GM19240 (cell line): ENCODE data around the gene EXD3.
"Not testable (repeated sequence)": the region's sequence is repeated elsewhere in the genome, so short reads cannot be mapped to it uniquely, and the experiment has no call there.

ENCODE experiments used
- DNase-seq: peaks from one replicate; pipeline ENCODE4 v3.0.0; 2011; ENCODE audit warnings: low spot score; ENCODE audit not compliant: insufficient read length

Gene EXD3

GRCh38 chr9:137381501-137382443, 41.2 kb downstream of the EXD3 start:
- DNase-seq, result no peak

- DNase-seq, result no peak
These were observed 42.4 kb downstream of the EXD3 start for GRCh38 chr9:137380606-137381005.

GRCh38 chr9:137380171-137380570, 42.8 kb downstream of the EXD3 start:
- DNase-seq, result no peak

- DNase-seq, result no peak
These were observed 43.2 kb downstream of the EXD3 start for GRCh38 chr9:137379761-137380161.

- DNase-seq, result not testable (repeated sequence)
These were observed 44.1 kb downstream of the EXD3 start for GRCh38 chr9:137378688-137379410.

GRCh38 chr9:137376386-137376785, 46.6 kb downstream of the EXD3 start:
- no peak for DNase-seq

- DNase-seq, result no peak
These were observed 47.5 kb downstream of the EXD3 start for GRCh38 chr9:137375321-137376058.

- DNase-seq, result no peak
These were observed 48.7 kb downstream of the EXD3 start for GRCh38 chr9:137374131-137374845.

GRCh38 chr9:137373611-137373980, 49.4 kb downstream of the EXD3 start:
- DNase-seq, result no peak

GRCh38 chr9:137372693-137373610, 50.0 kb downstream of the EXD3 start:
- DNase-seq, result no peak

GRCh38 chr9:137371946-137372651, 50.9 kb downstream of the EXD3 start:
- DNase-seq, result no peak

- DNase-seq, result no peak
These were observed 51.4 kb downstream of the EXD3 start for GRCh38 chr9:137371521-137371941.

GRCh38 chr9:137370865-137371520, 52.0 kb downstream of the EXD3 start:
- DNase-seq, result no peak

- no peak for DNase-seq
These were observed 52.8 kb downstream of the EXD3 start for GRCh38 chr9:137369911-137370764.

GRCh38 chr9:137369061-137369787, 53.7 kb downstream of the EXD3 start:
- DNase-seq, result no peak

GRCh38 chr9:137368431-137369035, 54.4 kb downstream of the EXD3 start:
- no peak for DNase-seq
